Measurements from ENCODE around the gene AFG3L2. TPM values are rescaled to one million over a fixed set of nuclear protein-coding genes. Genes with fewer than 3 reads are reported as not detected.

AFG3L2 gene
- polyA plus RNA-seq = 21.4 and 24.8 TPM in 2 replicates

DNA sequence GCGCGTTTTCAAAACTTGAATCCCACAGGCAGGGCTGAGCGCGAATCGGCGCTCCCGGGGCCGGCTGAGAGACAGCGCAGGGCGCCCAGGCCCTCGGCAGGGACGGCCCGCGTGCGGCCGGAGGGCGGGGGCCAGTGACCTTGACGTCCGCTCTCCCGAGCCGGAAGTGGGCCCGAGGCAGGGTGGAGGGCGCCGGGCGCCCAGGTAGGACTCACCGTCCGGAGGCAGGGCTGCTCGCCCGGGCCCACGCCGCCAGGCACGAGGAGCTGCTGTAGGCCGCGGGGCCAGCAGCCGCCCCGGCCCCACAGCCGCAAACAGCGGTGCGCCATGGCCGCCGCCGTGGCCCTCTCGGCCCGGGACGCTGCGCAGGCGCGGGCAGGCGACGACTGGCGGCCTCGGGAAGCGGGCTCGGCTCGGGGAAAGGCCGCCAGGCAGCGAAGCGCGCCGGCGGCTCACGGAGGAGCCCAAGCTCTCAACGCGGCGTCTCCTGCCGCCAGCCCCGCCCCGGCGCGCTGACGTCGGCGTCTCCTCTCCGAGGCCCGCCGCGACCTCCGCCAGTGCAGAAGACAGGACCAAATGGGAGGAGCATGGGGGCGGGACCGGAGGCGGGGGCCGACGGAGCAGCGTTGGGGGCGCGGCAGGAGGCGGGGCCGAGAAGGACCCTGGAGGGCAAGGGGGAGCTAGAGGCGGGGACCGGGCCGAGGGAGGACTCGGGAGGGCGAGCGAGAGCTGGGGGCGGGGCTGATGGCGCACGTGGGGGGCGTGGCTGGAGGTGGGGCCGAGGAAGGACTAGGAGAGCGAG is at the start of gene AFG3L2:
TSS of gene AFG3L2 (minus strand) at position 474 of the 802 bp plus-strand sequence. CDS start at position 329, 145 bp downstream.

DNA sequence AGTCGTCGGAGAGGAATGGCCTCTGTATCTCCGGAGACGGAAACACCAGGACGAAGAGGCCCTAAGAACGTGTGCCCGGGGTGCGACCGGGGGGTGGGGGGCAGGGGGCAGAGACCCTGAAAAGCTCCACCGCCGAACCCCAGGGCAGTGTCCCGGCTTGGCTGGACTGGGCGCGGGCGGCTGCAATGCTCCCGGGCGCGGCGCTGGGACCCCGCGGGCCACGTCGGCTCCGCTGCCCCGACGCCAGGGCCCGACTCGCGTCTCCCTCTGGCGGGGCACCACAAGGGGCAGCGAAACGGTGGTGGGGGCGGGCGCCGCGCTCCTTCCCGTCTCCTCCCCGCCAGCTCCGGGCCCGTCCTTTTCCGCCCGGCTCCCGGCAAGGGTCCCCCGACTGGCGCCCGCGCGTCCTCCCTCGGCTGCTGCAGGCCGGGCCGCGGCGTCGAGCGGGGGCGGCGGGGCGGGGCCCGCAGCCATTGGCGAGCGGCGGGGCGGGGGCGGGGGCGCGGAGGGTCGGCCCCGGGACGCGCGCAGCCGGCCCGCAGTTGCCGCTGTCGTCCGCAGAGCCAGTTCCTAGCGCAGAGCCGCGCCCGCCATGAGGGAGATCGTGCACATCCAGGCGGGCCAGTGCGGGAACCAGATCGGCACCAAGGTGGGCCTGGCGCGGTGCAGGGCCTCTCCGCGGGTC is 69.2 kb downstream of the AFG3L2 start, which contains the start of gene TUBB6:
TSS of gene TUBB6 (plus strand) at position 541 of the 685 bp plus-strand sequence. CDS start at position 593, 52 bp downstream.

Other genes with a start within 250 kb of the AFG3L2 start
- gene CIDEA, start 122.9 kb downstream of the AFG3L2 start, polyA plus RNA-seq = 4.5 TPM in 1 of 2 replicates, not detected in the other
- gene TUBB6, start 69.0 kb downstream of the AFG3L2 start, polyA plus RNA-seq = 7.0 and 12.7 TPM in 2 replicates
- gene PRELID3A, start 30.7 kb upstream of the AFG3L2 start, polyA plus RNA-seq = 1.7 and 2.3 TPM in 2 replicates

Measured in Purkinje cell (primary cell).